ENCODE measurements around the gene NYAP1. TPM values are rescaled to one million over a fixed set of nuclear protein-coding genes. Genes with fewer than 3 reads are reported as not detected.
"Not testable (repeated sequence)": the region's sequence is repeated elsewhere in the genome, so short reads cannot be mapped to it uniquely, and the experiment has no call there.

NYAP1 gene
- polyA plus RNA-seq, 4 donors: 1.8 to 3.7 (median 2.5) TPM

GRCh38 chr7:100540073-100540723 lies 56.5 kb downstream of the NYAP1 start:
- no peak for DNase-seq (ENCODE audit: low read depth in 4 of 4, low spot score in 2 of 4)

GRCh38 chr7:100541309-100541708 lies 57.6 kb downstream of the NYAP1 start:
- DNase-seq (ENCODE audit: low read depth in 4 of 4, low spot score in 2 of 4): not testable (repeated sequence)

- no peak for DNase-seq (ENCODE audit: low read depth in 4 of 4, low spot score in 2 of 4)
Measured at GRCh38 chr7:100543586-100543985, 59.9 kb downstream of the NYAP1 start.

GRCh38 chr7:100544386-100544785 lies 60.7 kb downstream of the NYAP1 start:
- DNase-seq (ENCODE audit: low read depth in 4 of 4, low spot score in 2 of 4): no peak

Other genes starting within 250 kb of the NYAP1 start
- 1 to 10 TPM; 6.9 to 9.1 (median 7.1) TPM for gene SPDYE3, start 176.2 kb upstream of the NYAP1 start, polyA plus RNA-seq (ENCODE audit: insufficient read length in 4 of 4)
- 10 to 100 TPM; 20.6 to 64.3 (median 42.5) TPM for gene PILRB, start 125.8 kb upstream of the NYAP1 start, polyA plus RNA-seq (ENCODE audit: insufficient read length in 4 of 4)
- 1 to 10 TPM; 3.1 to 8.7 (median 5.8) TPM for gene PILRA, start 110.4 kb upstream of the NYAP1 start, polyA plus RNA-seq (ENCODE audit: insufficient read length in 4 of 4)
- gene ZCWPW1, start 55.2 kb upstream of the NYAP1 start, polyA plus RNA-seq (ENCODE audit: insufficient read length in 4 of 4): 1 to 10 TPM; 4.6 to 7.7 (median 6.6) TPM
- gene MEPCE, start 54.1 kb upstream of the NYAP1 start, polyA plus RNA-seq (ENCODE audit: insufficient read length in 4 of 4): 10 to 100 TPM; 52.4 to 69.2 (median 56.7) TPM
- gene PPP1R35, start 47.4 kb upstream of the NYAP1 start, polyA plus RNA-seq (ENCODE audit: insufficient read length in 4 of 4): 10 to 100 TPM; 15.4 to 28.1 (median 21.1) TPM
- 1 to 10 TPM in 2 of 4 donors, under 1 TPM in 2; 0.75 to 3.4 (median 1.3) TPM for gene SPACDR, start 19.7 kb upstream of the NYAP1 start, polyA plus RNA-seq (ENCODE audit: insufficient read length in 4 of 4)
- gene TSC22D4, start 4.7 kb upstream of the NYAP1 start, polyA plus RNA-seq (ENCODE audit: insufficient read length in 4 of 4): 10 to 100 TPM; 32.3 to 61.0 (median 48.2) TPM
- gene AGFG2, start 55.3 kb downstream of the NYAP1 start, polyA plus RNA-seq (ENCODE audit: insufficient read length in 4 of 4): 10 to 100 TPM; 10.8 to 17.7 (median 14.3) TPM
- gene SAP25, start 90.0 kb downstream of the NYAP1 start, polyA plus RNA-seq (ENCODE audit: insufficient read length in 4 of 4): 10 to 100 TPM in 1 of 4 donors, 1 to 10 TPM in 3; 1.3 to 11.0 (median 4.6) TPM
- 10 to 100 TPM; 25.9 to 55.9 (median 47.4) TPM for gene LRCH4, start 102.2 kb downstream of the NYAP1 start, polyA plus RNA-seq (ENCODE audit: insufficient read length in 4 of 4)
- 1 to 10 TPM; 1.6 to 3.2 (median 2.5) TPM for gene FBXO24, start 102.4 kb downstream of the NYAP1 start, polyA plus RNA-seq (ENCODE audit: insufficient read length in 4 of 4)
- gene PCOLCE, start 118.4 kb downstream of the NYAP1 start, polyA plus RNA-seq (ENCODE audit: insufficient read length in 4 of 4): 100 to 1,000 TPM in 3 of 4 donors, 10 to 100 TPM in 1; 97.8 to 184 (median 137) TPM
- 10 to 100 TPM; 22.9 to 35.8 (median 29.9) TPM for gene MOSPD3, start 128.6 kb downstream of the NYAP1 start, polyA plus RNA-seq (ENCODE audit: insufficient read length in 4 of 4)
- gene TFR2, start 157.6 kb downstream of the NYAP1 start, polyA plus RNA-seq (ENCODE audit: insufficient read length in 4 of 4): 1 to 10 TPM in 2 of 4 donors, under 1 TPM in 2; 0.70 to 2.4 (median 1.1) TPM
- under 1 TPM in 1 of 4 donors, not detected in 3; 0.17 TPM for gene ACTL6B, start 172.5 kb downstream of the NYAP1 start, polyA plus RNA-seq (ENCODE audit: insufficient read length in 4 of 4)
- gene GNB2, start 189.8 kb downstream of the NYAP1 start, polyA plus RNA-seq (ENCODE audit: insufficient read length in 4 of 4): 100 to 1,000 TPM; 177 to 240 (median 204) TPM
- 10 to 100 TPM; 25.7 to 70.4 (median 48.9) TPM for gene GIGYF1, start 210.3 kb downstream of the NYAP1 start, polyA plus RNA-seq (ENCODE audit: insufficient read length in 4 of 4)
- gene POP7, start 222.2 kb downstream of the NYAP1 start, polyA plus RNA-seq (ENCODE audit: insufficient read length in 4 of 4): 10 to 100 TPM; 22.9 to 40.8 (median 26.9) TPM
- under 1 TPM in 3 of 4 donors, not detected in 1; 0.10 to 0.17 (median 0.12) TPM for gene EPO, start 236.5 kb downstream of the NYAP1 start, polyA plus RNA-seq (ENCODE audit: insufficient read length in 4 of 4)
- under 1 TPM in 3 of 4 donors, not detected in 1; 0.03 to 0.05 (median 0.04) TPM for gene ZAN, start 249.7 kb downstream of the NYAP1 start, polyA plus RNA-seq (ENCODE audit: insufficient read length in 4 of 4)